H1 (cell line): Measurements from ENCODE around the gene FAM81B. TPM values are rescaled to one million over a fixed set of nuclear protein-coding genes. Genes with fewer than 3 reads are reported as not detected.

Experiments used
- CREB1 ChIP-seq: IDR thresholded peaks from 2 replicates; pipeline ENCODE4 v1.6.1; 2012; ENCODE audit warnings: inconsistent platforms
- MAFK ChIP-seq: IDR thresholded peaks from 2 replicates; pipeline ENCODE4 v1.6.1; 2012; ENCODE audit warnings: low read depth, mild to moderate bottlenecking, improper control_type of control experiment, low read length
- POLR2AphosphoS5 ChIP-seq: IDR thresholded peaks from 2 replicates; pipeline ENCODE4 v1.6.1; 2011; ENCODE audit warnings: low read depth, low read length
- RXRA ChIP-seq: IDR thresholded peaks from 2 replicates; pipeline ENCODE4 v1.6.1; 2011; ENCODE audit warnings: low read depth, mild to moderate bottlenecking, low read length, moderate library complexity; ENCODE audit not compliant: insufficient read depth
- SIRT6 ChIP-seq: IDR thresholded peaks from one replicate; pipeline ENCODE4 v1.7.1; 2012; ENCODE audit warnings: low read length, inconsistent platforms
- SP2 ChIP-seq: IDR thresholded peaks from 2 replicates; pipeline ENCODE4 v1.6.1; 2012; ENCODE audit warnings: mild to moderate bottlenecking, low read length, inconsistent platforms
- polyA plus RNA-seq, 7 experiments: library from polyadenylated mRNA; depleted of rRNA in 3 of 7; stranded (reverse) in 5 of 7; unstranded in 2 of 7; fragments of >200 nt in 5 of 7; fragments of 200-250 nt in 2 of 7; gene quantifications; 1 replicate in 5 of 7; 2 replicates in 1 of 7; 4 replicates in 1 of 7; pipeline versions ENCODE4 v1.2.1 to v1.2.3, GENCODE V29; 2011 to 2013; ENCODE audit warnings: missing spikeins in 2 of 7, mixed read lengths in 2 of 7
- total RNA-seq: library from RNA; stranded (reverse); fragmentation: NEBNext Ultra II Directional; extraction: Animal tissue kit (Norgen Biotek cat#: 25700); gene quantifications from 2 replicates; pipeline ENCODE4 v1.2.1, GENCODE V29; 2021

Gene FAM81B
- total and polyA plus RNA-seq, 2 of the 8 experiments (the other 6 are each of a cell fraction or from before 2014, with no cell fraction given): not detected

- TF ChIP-seq CREB1: no peak
- TF ChIP-seq MAFK: no peak
- no peak for TF ChIP-seq RXRA
- no peak for TF ChIP-seq SIRT6
- TF ChIP-seq SP2: no peak
- TF ChIP-seq POLR2AphosphoS5: no peak
Observed at GRCh38 chr5:95406426-95407090, 15.4 kb downstream of the FAM81B start (continued).
